Measurements from ENCODE around the gene CHML. TPM values are rescaled to one million over a fixed set of nuclear protein-coding genes. Genes with fewer than 3 reads are reported as not detected.

CHML gene, protein sequence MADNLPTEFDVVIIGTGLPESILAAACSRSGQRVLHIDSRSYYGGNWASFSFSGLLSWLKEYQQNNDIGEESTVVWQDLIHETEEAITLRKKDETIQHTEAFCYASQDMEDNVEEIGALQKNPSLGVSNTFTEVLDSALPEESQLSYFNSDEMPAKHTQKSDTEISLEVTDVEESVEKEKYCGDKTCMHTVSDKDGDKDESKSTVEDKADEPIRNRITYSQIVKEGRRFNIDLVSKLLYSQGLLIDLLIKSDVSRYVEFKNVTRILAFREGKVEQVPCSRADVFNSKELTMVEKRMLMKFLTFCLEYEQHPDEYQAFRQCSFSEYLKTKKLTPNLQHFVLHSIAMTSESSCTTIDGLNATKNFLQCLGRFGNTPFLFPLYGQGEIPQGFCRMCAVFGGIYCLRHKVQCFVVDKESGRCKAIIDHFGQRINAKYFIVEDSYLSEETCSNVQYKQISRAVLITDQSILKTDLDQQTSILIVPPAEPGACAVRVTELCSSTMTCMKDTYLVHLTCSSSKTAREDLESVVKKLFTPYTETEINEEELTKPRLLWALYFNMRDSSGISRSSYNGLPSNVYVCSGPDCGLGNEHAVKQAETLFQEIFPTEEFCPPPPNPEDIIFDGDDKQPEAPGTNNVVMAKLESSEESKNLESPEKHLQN
- total RNA-seq: 16.8 and 19.1 TPM in 2 replicates

DNA sequence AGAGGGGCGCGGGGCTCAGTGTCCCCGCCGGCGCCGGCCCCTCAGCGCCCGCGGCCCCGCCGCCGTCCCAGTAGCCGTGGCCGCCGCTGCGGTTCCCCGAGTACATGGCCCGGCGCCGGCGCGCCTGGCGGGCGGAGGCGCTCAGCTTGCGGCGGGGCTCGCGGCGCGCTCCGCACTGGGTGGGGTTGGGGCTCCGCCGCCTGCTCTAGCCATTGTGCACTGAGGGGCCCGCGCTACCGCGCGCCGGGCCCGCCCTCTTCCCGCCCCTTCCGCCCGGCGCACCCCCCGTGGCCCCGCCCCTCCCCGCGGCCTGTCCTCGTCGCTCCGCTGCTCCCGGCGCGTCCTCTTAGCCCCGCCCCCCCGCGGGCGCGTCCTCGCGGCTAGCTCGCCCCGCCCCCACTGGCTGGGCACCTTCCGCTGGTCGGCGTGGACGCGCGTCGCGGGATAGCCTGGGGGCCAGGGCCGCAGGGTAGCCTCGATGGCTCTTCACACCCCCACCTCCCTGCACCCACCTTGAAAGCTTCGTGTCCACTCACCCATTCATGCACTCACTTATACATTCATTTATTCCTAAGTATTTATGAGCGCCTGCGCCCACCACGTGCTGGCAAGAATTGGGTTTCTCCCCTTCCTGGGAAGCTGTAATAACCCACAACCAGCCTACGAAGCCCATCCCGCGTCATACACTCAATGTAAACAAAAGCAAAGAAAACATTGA, at the start of gene CHML, which contains the start of gene OPN3:
CHML (minus strand) TSS at position 221 of the 718 bp plus-strand sequence. CDS start 4,603 bp downstream, outside the sequence.
OPN3 (minus strand) TSS at position 221 of the 718 bp plus-strand sequence; CDS start at position 106, 115 bp downstream.

GRCh38 chr1:241652012-241652411, 11.8 kb upstream of the CHML start, which contains the start of gene WDR64:
TSS of gene WDR64 (plus strand) at chr1:241652281. CDS start at chr1:241652485, 204 bp downstream.

Other genes starting within 250 kb of the CHML start
- 71.7 and 74.7 TPM in 2 replicates for gene FH, start 120.6 kb downstream of the CHML start, total RNA-seq
- gene KMO, start 108.0 kb downstream of the CHML start, total RNA-seq: under 0.01 and 0.49 TPM in 2 replicates
- 14.3 and 14.6 TPM in 2 replicates for gene OPN3, start within 50 bp of the CHML start, total RNA-seq
- under 0.01 TPM in 1 of 2 replicates, not detected in the other for gene WDR64, start 11.9 kb upstream of the CHML start, total RNA-seq
- 1.7 and 3.2 TPM in 2 replicates for gene EXO1, start 207.8 kb upstream of the CHML start, total RNA-seq

All from hair follicle dermal papilla cell (primary cell).